Measurements from ENCODE around the gene RAB7A. TPM values are rescaled to one million over a fixed set of nuclear protein-coding genes. Genes with fewer than 3 reads are reported as not detected.

The RAB7A gene
- total RNA-seq, 1 donor from 2014 or later, result 319 TPM

- no peak overlapping the region for H3K9ac ChIP-seq (ENCODE audit: low read length)
- no peak overlapping the region for H3K27ac ChIP-seq (ENCODE audit: low read depth, low read length)
- no peaks in the 10 kb centered on the region for H3K27me3 ChIP-seq (ENCODE audit: insufficient read depth, low read length)
- no peak overlapping the region for H3K4me3 Mint-ChIP-seq (ENCODE audit: unreplicated experiment)
- DNase-seq (ENCODE audit: low read depth) (no peak), FAIRE-seq (no peak)
- H3K4me2 ChIP-seq (ENCODE audit: low read length), result no peak overlapping the region
- no peak overlapping the region for H3K27ac Mint-ChIP-seq (ENCODE audit: unreplicated experiment)
- peaks cover 4% of the 10 kb centered on the region for H3K4me1 Mint-ChIP-seq (ENCODE audit: low read depth, unreplicated experiment)
- H3K36me3 Mint-ChIP-seq (ENCODE audit: low read depth, unreplicated experiment), result peaks cover 29% of the 10 kb centered on the region
- no peaks in the 10 kb centered on the region for H3K9me3 Mint-ChIP-seq (ENCODE audit: unreplicated experiment)
- H3K4me3 ChIP-seq (ENCODE audit: insufficient read depth, low read depth, low read length), result no peak overlapping the region
- H2AFZ ChIP-seq (ENCODE audit: low read depth, low read length), result no peak overlapping the region
- H4K20me1 ChIP-seq (ENCODE audit: insufficient read depth, low read length), result peaks cover 8% of the 10 kb centered on the region
- TF ChIP-seq CTCF (IDR thresholded peaks at IDR 0.05; ENCODE audit: insufficient read depth, low read depth, low read length), result no peak
- no peak for TF ChIP-seq EZH2 (IDR thresholded peaks at IDR 0.05; ENCODE audit: insufficient read depth, low read length)
- H3K9me3 ChIP-seq (ENCODE audit: insufficient read depth, low read depth, low read length), result no peaks in the 10 kb centered on the region
- no peaks in the 10 kb centered on the region for H3K79me2 ChIP-seq (ENCODE audit: insufficient read depth, low read length)
- H3K36me3 ChIP-seq (ENCODE audit: insufficient read depth, low read length), result peaks cover 18% of the 10 kb centered on the region
- H3K4me1 ChIP-seq (ENCODE audit: insufficient read depth, low read length), result no peaks in the 10 kb centered on the region
- H3K27me3 Mint-ChIP-seq (ENCODE audit: low read depth, unreplicated experiment), result no peaks in the 10 kb centered on the region
Measured at GRCh38 chr3:128820252-128820839, 94.4 kb downstream of the RAB7A start.

GRCh38 chr3:128823008-128823407, 97.0 kb downstream of the RAB7A start:
- no peaks in the 10 kb centered on the region for H3K4me1 ChIP-seq (ENCODE audit: insufficient read depth, low read length)
- TF ChIP-seq CTCF (IDR thresholded peaks at IDR 0.05; ENCODE audit: insufficient read depth, low read depth, low read length) (no peak), EZH2 (IDR thresholded peaks at IDR 0.05; ENCODE audit: insufficient read depth, low read length) (no peak)
- FAIRE-seq (no peak), DNase-seq (ENCODE audit: low read depth) (no peak)
- no peaks in the 10 kb centered on the region for H3K79me2 ChIP-seq (ENCODE audit: insufficient read depth, low read length)
- peaks cover 20% of the 10 kb centered on the region for H3K36me3 Mint-ChIP-seq (ENCODE audit: low read depth, unreplicated experiment)
- no peaks in the 10 kb centered on the region for H3K9me3 Mint-ChIP-seq (ENCODE audit: unreplicated experiment)
- H3K4me3 Mint-ChIP-seq (ENCODE audit: unreplicated experiment), result no peak overlapping the region
- H3K27me3 ChIP-seq (ENCODE audit: insufficient read depth, low read length), result no peaks in the 10 kb centered on the region
- H2AFZ ChIP-seq (ENCODE audit: low read depth, low read length), result no peak overlapping the region
- H3K27ac ChIP-seq (ENCODE audit: low read depth, low read length), result no peak overlapping the region
- H3K4me1 Mint-ChIP-seq (ENCODE audit: low read depth, unreplicated experiment), result peaks cover 4% of the 10 kb centered on the region
- H3K4me3 ChIP-seq (ENCODE audit: insufficient read depth, low read depth, low read length), result no peak overlapping the region
- H3K9me3 ChIP-seq (ENCODE audit: insufficient read depth, low read depth, low read length), result no peaks in the 10 kb centered on the region
- peaks cover 8% of the 10 kb centered on the region for H4K20me1 ChIP-seq (ENCODE audit: insufficient read depth, low read length)
- H3K27ac Mint-ChIP-seq (ENCODE audit: unreplicated experiment), result no peak overlapping the region
- H3K4me2 ChIP-seq (ENCODE audit: low read length), result no peak overlapping the region
- peaks cover 9% of the 10 kb centered on the region for H3K36me3 ChIP-seq (ENCODE audit: insufficient read depth, low read length)
- no peaks in the 10 kb centered on the region for H3K27me3 Mint-ChIP-seq (ENCODE audit: low read depth, unreplicated experiment)
- H3K9ac ChIP-seq (ENCODE audit: low read length), result no peak overlapping the region

GRCh38 chr3:128823631-128824030, 97.6 kb downstream of the RAB7A start:
- FAIRE-seq (no peak), DNase-seq (ENCODE audit: low read depth) (no peak)
- Histone ChIP-seq H3K4me1 (ENCODE audit: insufficient read depth, low read length) (no peaks in the 10 kb centered on the region), H3K36me3 (ENCODE audit: insufficient read depth, low read length) (peaks cover 4% of the 10 kb centered on the region), H3K9ac (ENCODE audit: low read length) (no peak overlapping the region), H3K27me3 (ENCODE audit: insufficient read depth, low read length) (no peaks in the 10 kb centered on the region), H2AFZ (ENCODE audit: low read depth, low read length) (no peak overlapping the region), H4K20me1 (ENCODE audit: insufficient read depth, low read length) (peaks cover 8% of the 10 kb centered on the region), H3K4me2 (ENCODE audit: low read length) (no peak overlapping the region), H3K27ac (ENCODE audit: low read depth, low read length) (no peak overlapping the region), H3K4me3 (ENCODE audit: insufficient read depth, low read depth, low read length) (no peak overlapping the region), H3K79me2 (ENCODE audit: insufficient read depth, low read length) (no peaks in the 10 kb centered on the region), H3K9me3 (ENCODE audit: insufficient read depth, low read depth, low read length) (no peaks in the 10 kb centered on the region)
- no peaks in the 10 kb centered on the region for H3K9me3 Mint-ChIP-seq (ENCODE audit: unreplicated experiment)
- H3K4me1 Mint-ChIP-seq (ENCODE audit: low read depth, unreplicated experiment), result peaks cover 4% of the 10 kb centered on the region
- H3K4me3 Mint-ChIP-seq (ENCODE audit: unreplicated experiment), result no peak overlapping the region
- no peak overlapping the region for H3K27ac Mint-ChIP-seq (ENCODE audit: unreplicated experiment)
- H3K27me3 Mint-ChIP-seq (ENCODE audit: low read depth, unreplicated experiment), result no peaks in the 10 kb centered on the region
- TF ChIP-seq CTCF (IDR thresholded peaks at IDR 0.05; ENCODE audit: insufficient read depth, low read depth, low read length), result no peak
- no peak for TF ChIP-seq EZH2 (IDR thresholded peaks at IDR 0.05; ENCODE audit: insufficient read depth, low read length)
- peaks cover 17% of the 10 kb centered on the region for H3K36me3 Mint-ChIP-seq (ENCODE audit: low read depth, unreplicated experiment)

Measured in astrocyte (in vitro differentiated cells and primary cell).